HepG2 (cell line): ENCODE measurements around the gene UBR4. TPM values are rescaled to one million over a fixed set of nuclear protein-coding genes. Genes with fewer than 3 reads are reported as not detected.
A peak's percentile ranks its signal among the peaks of the same experiment; 100 is the strongest.

Experiments
- ATAC-seq: fragments of 200-7000 bp; cut with Tn5 transposase; 3 replicates; pipeline ENCODE4 v1.9.1; 2020; ENCODE audit warnings: mild to moderate bottlenecking, moderate library complexity
- BruUV-seq: library from RNA; stranded (reverse); fragments of 400-500 nt; replicated peaks from 2 replicates; lab custom pipeline; 2021; lab: Mats Ljungman, UMichigan
- CTCF ChIA-PET: fragments of 300-600 bp; formaldehyde crosslinking; extraction: SDS; loops from one replicate; lab custom pipeline; 2021; ENCODE audit warnings: low total read pairs, inconsistent platforms, low intra/inter-chr PET ratio; lab: Yijun Ruan, JAX
- POLR2A ChIA-PET: fragments of 350-600 bp; sonication (Branson Sonifier 250); formaldehyde crosslinking; loops from one replicate; lab custom pipeline; 2020; ENCODE audit warnings: antibody characterized with exemption, inconsistent platforms; lab: Yijun Ruan, JAX
- DNase-seq: peaks from one replicate; pipeline ENCODE4 v3.0.0-alpha.2; 2015; ENCODE audit warnings: low spot score
- FAIRE-seq: peaks from 3 replicates; lab custom pipeline; 2011; peaks lifted over from hg19 to GRCh38; lab: Jason Lieb, UNC
- H2AFZ ChIP-seq: one replicate; pipeline ENCODE4 v1.6.1; 2011; ENCODE audit warnings: low read length, inconsistent platforms
- H3K27ac ChIP-seq: fragments of 300-600 bp; 3 replicates; pipeline ENCODE4 v1.8.0; 2011; ENCODE audit warnings: mixed run types, mild to moderate bottlenecking, mixed read lengths, low read length, inconsistent platforms; ENCODE audit not compliant: insufficient read depth; ENCODE audit errors: extremely low read length
- H3K27me3 ChIP-seq, 2 experiments: fragments of 200-600 bp in 1 of 2; 2 replicates in 1 of 2; 3 replicates in 1 of 2; pipeline versions ENCODE4 v1.6.0 to v1.8.0; 2011; ENCODE audit warnings: low read length in 2 of 2, mild to moderate bottlenecking in 2 of 2, moderate library complexity in 2 of 2, inconsistent platforms in 1 of 2; ENCODE audit not compliant: insufficient read depth in 2 of 2, control insufficient read depth in 1 of 2
- H3K36me3 ChIP-seq, 2 experiments: fragments of 200-600 bp in 1 of 2; replicated peaks in 1 of 2; 2 replicates in 1 of 2; 3 replicates in 1 of 2; pipeline versions ENCODE4 v1.5.1 to v1.8.0; 2011; ENCODE audit warnings: low read length in 2 of 2, inconsistent platforms in 1 of 2; ENCODE audit not compliant: insufficient read depth in 2 of 2, control insufficient read depth in 1 of 2
- H3K4me1 ChIP-seq: 2 replicates; pipeline ENCODE4 v1.5.1; 2012; ENCODE audit warnings: low read length, inconsistent platforms; ENCODE audit not compliant: insufficient read depth
- H3K4me2 ChIP-seq: 2 replicates; pipeline ENCODE4 v1.6.0; 2011; ENCODE audit warnings: low read depth, low read length, inconsistent platforms
- H3K4me3 ChIP-seq, 3 experiments: fragments of 200-600 bp in 1 of 3; sonication (generic), shearing (Covaris generic) in 1 of 3; replicated peaks in 1 of 3; 2 replicates each; pipeline ENCODE4 v1.5.1; 2011 to 2016; ENCODE audit warnings: low read length in 3 of 3, inconsistent platforms in 2 of 3, low read depth in 2 of 3, mild to moderate bottlenecking in 2 of 3, control low read depth in 1 of 3, mixed read lengths in 1 of 3; ENCODE audit not compliant: insufficient read depth in 1 of 3
- H3K79me2 ChIP-seq: one replicate; pipeline ENCODE4 v1.6.1; 2011; ENCODE audit warnings: low read length, inconsistent platforms; ENCODE audit not compliant: insufficient read depth
- H3K9ac ChIP-seq: 2 replicates; pipeline ENCODE4 v1.6.0; 2011; ENCODE audit warnings: mild to moderate bottlenecking, low read depth, low read length, inconsistent platforms; ENCODE audit not compliant: insufficient read depth
- H3K9me3 ChIP-seq: 2 replicates; pipeline ENCODE4 v1.5.1; 2012; ENCODE audit warnings: mild to moderate bottlenecking, low read length
- H4K20me1 ChIP-seq: 2 replicates; pipeline ENCODE4 v1.6.0; 2011; ENCODE audit warnings: inconsistent platforms, mild to moderate bottlenecking, low read length, moderate library complexity; ENCODE audit not compliant: insufficient read depth
- AGO2 ChIP-seq: fragments of 200-400 bp; formaldehyde crosslinking; optimal IDR thresholded peaks from 2 replicates; pipeline ENCODE3; 2017; ENCODE audit warnings: mild to moderate bottlenecking, low read depth, low read length, moderate library complexity
- FIP1L1 ChIP-seq: fragments of 200-400 bp; formaldehyde crosslinking; IDR thresholded peaks from 2 replicates; pipeline ENCODE4 v1.6.1; 2018; ENCODE audit warnings: low read depth, mild to moderate bottlenecking, low read length, moderate library complexity, borderline replicate concordance; ENCODE audit not compliant: insufficient read depth
- FOXA3 ChIP-seq: IDR thresholded peaks from 2 replicates; pipeline ENCODE4 v1.6.1; 2016; ENCODE audit warnings: missing genetic modification reagents, missing compliant biosample characterization
- FOXM1 ChIP-seq: sonication (generic); formaldehyde crosslinking; IDR thresholded peaks from 2 replicates; pipeline ENCODE4 v1.5.0; 2020; ENCODE audit warnings: missing genetic modification reagents
- HDAC1 ChIP-seq: sonication (generic); formaldehyde crosslinking; IDR thresholded peaks from 2 replicates; pipeline ENCODE4 v1.5.1; 2020; ENCODE audit warnings: mild to moderate bottlenecking, missing genetic modification reagents
- HIC2 ChIP-seq: sonication (generic); formaldehyde crosslinking; IDR thresholded peaks from 2 replicates; pipeline ENCODE4 v1.9.0; 2022; ENCODE audit warnings: low read depth, missing genetic modification reagents
- IKZF4 ChIP-seq: sonication (generic); formaldehyde crosslinking; IDR thresholded peaks from 2 replicates; pipeline ENCODE4 v1.5.1; 2020; ENCODE audit warnings: borderline replicate concordance, mild to moderate bottlenecking, low read depth, missing genetic modification reagents; ENCODE audit errors: not compliant biosample characterization
- MTF2 ChIP-seq: sonication (generic); formaldehyde crosslinking; IDR thresholded peaks from 2 replicates; pipeline ENCODE4 v1.5.0; 2020; ENCODE audit warnings: missing genetic modification reagents, borderline replicate concordance
- PBX3 ChIP-seq: sonication (generic); formaldehyde crosslinking; IDR thresholded peaks from 2 replicates; pipeline ENCODE4 v1.8.1; 2023; ENCODE audit warnings: missing genetic modification reagents, inconsistent platforms, borderline replicate concordance
- POLR2AphosphoS2 ChIP-seq: IDR thresholded peaks from 2 replicates; pipeline ENCODE4 v1.6.1; 2011; ENCODE audit warnings: low read depth, low read length, improper control_type of control experiment
- RBFOX2 ChIP-seq: fragments of 200-400 bp; formaldehyde crosslinking; IDR thresholded peaks from 2 replicates; pipeline ENCODE4 v1.6.1; 2017; ENCODE audit warnings: low read depth, mild to moderate bottlenecking, low read length
- REXO4 ChIP-seq: sonication (generic); formaldehyde crosslinking; IDR thresholded peaks from 2 replicates; pipeline ENCODE4 v1.8.0; 2022; ENCODE audit warnings: missing genetic modification reagents, mild to moderate bottlenecking, borderline replicate concordance
- SMC3 ChIP-seq: IDR thresholded peaks from 2 replicates; pipeline ENCODE4 v1.6.1; 2011; ENCODE audit warnings: low read length, improper control_type of control experiment
- ZBTB20 ChIP-seq: sonication (generic); formaldehyde crosslinking; IDR thresholded peaks from 2 replicates; pipeline ENCODE4 v1.8.1; 2023; ENCODE audit warnings: missing genetic modification reagents, low read depth, mild to moderate bottlenecking, borderline replicate concordance
- ZBTB8A ChIP-seq: sonication (generic); formaldehyde crosslinking; IDR thresholded peaks from 2 replicates; pipeline ENCODE4 v1.4.0; 2020; ENCODE audit warnings: mild to moderate bottlenecking, low read depth, missing genetic modification reagents, borderline replicate concordance
- ZNF124 ChIP-seq: sonication (generic); formaldehyde crosslinking; IDR thresholded peaks from 2 replicates; pipeline ENCODE4 v1.4.0; 2020; ENCODE audit warnings: missing genetic modification reagents
- WGBS: methylation state at CpG from one replicate; pipeline ENCODE4 v1.1.6; 2017; ENCODE audit warnings: low lambda C conversion rate; 5-methylcytosine and 5-hydroxymethylcytosine counted together
- in situ Hi-C: cut with HindIII; loops from 2 replicates; pipeline ENCODE4 v1.10.0; 2017; ENCODE audit warnings: low pct_unique_long_range_greater_than_20kb; ENCODE audit not compliant: extremely low pct_ligation_motif_present
- intact Hi-C: fragments of 100-400 bp; cut with micrococcal nuclease; formaldehyde crosslinking; loops from one replicate; pipeline ENCODE4 v1.10.0; 2022; ENCODE audit not compliant: unreplicated experiment
- polyA plus RNA-seq, 8 experiments: library from polyadenylated mRNA; depleted of rRNA in 3 of 8; stranded (reverse) in 7 of 8; unstranded in 1 of 8; fragments of >200 nt; fragmentation: Illumina TruSeq in 4 of 8; extraction: Trizol in 4 of 8; gene quantifications; 2 replicates each; pipeline versions ENCODE4 v1.2.1 to v1.2.3, GENCODE V29; 2011 to 2016; ENCODE audit warnings: low read depth in 4 of 8, missing spikeins in 1 of 8, mixed read lengths in 1 of 8; ENCODE audit not compliant: insufficient read depth in 1 of 8
- total RNA-seq, 5 experiments: library from RNA; depleted of rRNA; stranded (reverse); fragments of >200 nt; fragmentation: Illumina TruSeq; extraction: Trizol; gene quantifications; 2 replicates each; pipeline ENCODE4 v1.2.3, GENCODE V29; 2016; ENCODE audit warnings: low read depth in 1 of 5
- TF ChIP-seq, protein P1 (sequence below): sonication (generic); formaldehyde crosslinking; IDR thresholded peaks from 2 replicates; pipeline ENCODE4 v1.5.0; 2020; ENCODE audit warnings: missing genetic modification reagents, mild to moderate bottlenecking, borderline replicate concordance

Gene UBR4
- total and polyA plus RNA-seq, 2 of the 13 experiments (the other 11 are each of a cell fraction or from before 2014, with no cell fraction given): 59.1 to 106 TPM

DNA sequence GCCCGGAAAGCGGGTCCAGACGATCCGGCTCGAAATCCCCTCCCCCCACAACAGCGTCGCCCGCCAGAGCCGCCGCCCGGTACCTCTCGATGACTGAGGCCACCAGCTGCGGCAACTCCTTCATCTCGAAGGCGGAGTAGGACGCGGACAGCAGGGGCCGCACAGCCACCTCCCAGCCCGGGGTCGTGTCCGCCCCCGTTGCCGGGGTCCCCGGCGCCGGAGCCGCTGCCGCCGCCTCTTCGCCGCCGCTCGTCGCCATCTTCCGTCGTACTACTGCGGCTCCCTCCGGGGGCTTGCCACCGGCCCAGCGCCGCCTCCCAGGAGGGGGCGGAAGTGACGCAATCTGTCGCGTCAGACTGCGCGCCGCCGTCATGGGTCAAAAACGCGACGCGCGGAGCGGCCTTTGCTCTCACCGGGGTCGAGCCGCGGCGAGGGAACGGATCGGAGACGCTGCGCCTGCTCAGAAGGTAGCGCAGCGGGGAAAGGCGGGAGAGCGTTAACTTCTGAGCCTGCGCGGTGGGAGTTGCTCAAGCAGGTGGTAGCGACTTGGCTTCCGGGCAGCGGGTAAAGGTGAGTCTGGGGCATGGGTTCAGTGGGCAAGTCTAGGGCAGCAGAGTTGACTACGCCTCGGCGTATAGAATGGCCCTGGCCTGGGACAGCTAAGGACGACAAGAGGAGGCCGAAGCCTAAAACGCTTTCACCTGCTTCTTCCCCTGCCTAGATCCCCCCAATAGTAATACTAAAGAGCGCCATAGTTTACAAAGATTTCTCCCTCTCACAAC, at the start of gene UBR4 (continued):
- TF ChIP-seq REXO4 (CRISPR knock-in tag) (peak; percentile 36; the same call in 1 of the 2 replicates), HDAC1 (CRISPR knock-in tag) (peak; percentile 97), IKZF4 (CRISPR knock-in tag) (peak; percentile 91)

DNA sequence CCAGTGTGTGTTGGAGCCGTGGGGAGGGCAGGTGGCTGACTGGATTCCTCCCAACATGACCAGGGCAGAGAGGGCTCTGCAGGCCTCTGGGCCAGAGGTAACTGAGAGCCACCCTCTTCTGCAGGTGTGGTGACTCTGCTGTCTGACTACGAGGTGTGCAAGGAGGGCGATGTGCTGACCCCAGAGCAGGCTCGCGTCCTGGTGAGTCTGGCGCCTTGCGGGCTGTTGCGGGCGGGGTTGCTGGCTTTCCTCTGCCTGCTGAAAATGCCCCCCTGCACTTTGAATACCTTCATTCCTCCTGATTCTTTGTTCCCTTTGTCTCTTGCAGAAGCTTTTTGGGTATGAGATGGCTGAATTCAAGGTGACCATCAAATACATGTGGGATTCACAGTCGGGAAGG, 48.3 kb upstream of the UBR4 start:
- WGBS: 93% methylated on average over 10 of the region's 10 CpGs
- Histone ChIP-seq H3K27me3 (no peaks in the 10 kb centered on the region; a peak in 1 of 5 replicates), H3K79me2 (peaks cover 23% of the 10 kb centered on the region), H3K4me1 (peaks cover 25% of the 10 kb centered on the region), H2AFZ (no peak overlapping the region), H3K9ac (no peak overlapping the region), H3K4me2 (no peak overlapping the region), H3K9me3 (no peaks in the 10 kb centered on the region), H4K20me1 (peaks cover under 1% of the 10 kb centered on the region), H3K27ac (no peak overlapping the region), H3K36me3 (peaks cover 27 to 60% of the 10 kb centered on the region in 2 experiments), H3K4me3 (no peak overlapping the region)
- no TSS peak for BruUV-seq
- CTCF ChIA-PET: no interaction called here
- no peak for TF ChIP-seq FOXM1
- TF ChIP-seq, protein P1, sequence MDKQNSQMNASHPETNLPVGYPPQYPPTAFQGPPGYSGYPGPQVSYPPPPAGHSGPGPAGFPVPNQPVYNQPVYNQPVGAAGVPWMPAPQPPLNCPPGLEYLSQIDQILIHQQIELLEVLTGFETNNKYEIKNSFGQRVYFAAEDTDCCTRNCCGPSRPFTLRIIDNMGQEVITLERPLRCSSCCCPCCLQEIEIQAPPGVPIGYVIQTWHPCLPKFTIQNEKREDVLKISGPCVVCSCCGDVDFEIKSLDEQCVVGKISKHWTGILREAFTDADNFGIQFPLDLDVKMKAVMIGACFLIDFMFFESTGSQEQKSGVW: no peak
- TF ChIP-seq HIC2 (CRISPR knock-in tag): no peak
- TF ChIP-seq FOXA3 (CRISPR knock-in tag): no peak
- TF ChIP-seq ZBTB20 (CRISPR knock-in tag): no peak
- TF ChIP-seq AGO2: peak; percentile 28
- no peak for TF ChIP-seq PBX3 (CRISPR knock-in tag)
- no peak for TF ChIP-seq FIP1L1
- no peak for TF ChIP-seq ZNF124 (CRISPR knock-in tag)
- TF ChIP-seq SMC3: no peak
- no peak for TF ChIP-seq POLR2AphosphoS2
- no peak for TF ChIP-seq ZBTB8A (CRISPR knock-in tag)
- TF ChIP-seq RBFOX2: 0 out of 2 replicates have a peak, but pooled peaks have one; percentile 27
- TF ChIP-seq MTF2 (CRISPR knock-in tag): no peak
- POLR2A ChIA-PET: no interaction called here
- FAIRE-seq (no peak), ATAC-seq (no peak), DNase-seq (no peak)
- in situ Hi-C loops (no loop called here), intact Hi-C loops (no loop called here)
